Measurements from ENCODE around the gene ATG7.
"Not testable (repeated sequence)": the region's sequence is repeated elsewhere in the genome, so short reads cannot be mapped to it uniquely, and the experiment has no call there.

The ATG7 gene

GRCh38 chr3:11455956-11456355 is 183.8 kb downstream of the ATG7 start:
- Histone ChIP-seq H3K4me3 (IDR thresholded peaks at IDR 0.05; ENCODE audit: insufficient read depth, low read depth, low read length) (no peak overlapping the region), H2AFZ (ENCODE audit: low read depth) (no peak overlapping the region), H3K79me2 (ENCODE audit: insufficient read depth, low read depth) (no peaks in the 10 kb centered on the region), H4K20me1 (ENCODE audit: insufficient read depth) (no peaks in the 10 kb centered on the region), H3K9ac (no peak overlapping the region), H3K27ac (no peak overlapping the region), H3K36me3 (ENCODE audit: insufficient read depth) (no peaks in the 10 kb centered on the region), H3K27me3 (ENCODE audit: insufficient read depth, low read depth) (no peaks in the 10 kb centered on the region), H3K4me1 (ENCODE audit: low read depth, poor library complexity, severe bottlenecking) (no peaks in the 10 kb centered on the region), H3K4me2 (no peak overlapping the region)
- TF ChIP-seq CTCF (conservative IDR thresholded peaks at IDR 0.05; ENCODE audit: low read depth, low read length) = no peak

GRCh38 chr3:11457135-11457534 is 184.9 kb downstream of the ATG7 start:
- Histone ChIP-seq H4K20me1 (ENCODE audit: insufficient read depth) (no peaks in the 10 kb centered on the region), H3K4me3 (IDR thresholded peaks at IDR 0.05; ENCODE audit: insufficient read depth, low read depth, low read length) (no peak overlapping the region), H3K27ac (no peak overlapping the region), H3K9ac (no peak overlapping the region), H3K27me3 (ENCODE audit: insufficient read depth, low read depth) (no peaks in the 10 kb centered on the region), H2AFZ (ENCODE audit: low read depth) (no peak overlapping the region), H3K4me2 (no peak overlapping the region), H3K36me3 (ENCODE audit: insufficient read depth) (no peaks in the 10 kb centered on the region), H3K4me1 (ENCODE audit: low read depth, poor library complexity, severe bottlenecking) (no peaks in the 10 kb centered on the region), H3K79me2 (ENCODE audit: insufficient read depth, low read depth) (no peaks in the 10 kb centered on the region)
- TF ChIP-seq CTCF (conservative IDR thresholded peaks at IDR 0.05; ENCODE audit: low read depth, low read length) = no peak

GRCh38 chr3:11459186-11459824 is 187.1 kb downstream of the ATG7 start:
- no peak overlapping the region for H3K4me2 ChIP-seq
- H3K27ac ChIP-seq = no peak overlapping the region
- H3K4me3 ChIP-seq (IDR thresholded peaks at IDR 0.05; ENCODE audit: insufficient read depth, low read depth, low read length) = no peak overlapping the region
- H3K4me1 ChIP-seq (ENCODE audit: low read depth, poor library complexity, severe bottlenecking) = no peaks in the 10 kb centered on the region
- H3K79me2 ChIP-seq (ENCODE audit: insufficient read depth, low read depth) = no peaks in the 10 kb centered on the region
- no peaks in the 10 kb centered on the region for H4K20me1 ChIP-seq (ENCODE audit: insufficient read depth)
- no peaks in the 10 kb centered on the region for H3K27me3 ChIP-seq (ENCODE audit: insufficient read depth, low read depth)
- no peak for TF ChIP-seq CTCF (conservative IDR thresholded peaks at IDR 0.05; ENCODE audit: low read depth, low read length)
- H3K36me3 ChIP-seq (ENCODE audit: insufficient read depth) = no peaks in the 10 kb centered on the region
- no peak overlapping the region for H3K9ac ChIP-seq
- no peak overlapping the region for H2AFZ ChIP-seq (ENCODE audit: low read depth)

GRCh38 chr3:11461226-11461625 is 189.0 kb downstream of the ATG7 start:
- H3K27me3 ChIP-seq (ENCODE audit: insufficient read depth, low read depth) = no peaks in the 10 kb centered on the region
- no peak overlapping the region for H3K9ac ChIP-seq
- H4K20me1 ChIP-seq (ENCODE audit: insufficient read depth) = no peaks in the 10 kb centered on the region
- H3K36me3 ChIP-seq (ENCODE audit: insufficient read depth) = no peaks in the 10 kb centered on the region
- no peak overlapping the region for H3K4me3 ChIP-seq (IDR thresholded peaks at IDR 0.05; ENCODE audit: insufficient read depth, low read depth, low read length)
- H3K4me1 ChIP-seq (ENCODE audit: low read depth, poor library complexity, severe bottlenecking) = no peaks in the 10 kb centered on the region
- no peak for TF ChIP-seq CTCF (conservative IDR thresholded peaks at IDR 0.05; ENCODE audit: low read depth, low read length)
- no peak overlapping the region for H3K4me2 ChIP-seq
- H3K27ac ChIP-seq = no peak overlapping the region
- H3K79me2 ChIP-seq (ENCODE audit: insufficient read depth, low read depth) = no peaks in the 10 kb centered on the region
- H2AFZ ChIP-seq (ENCODE audit: low read depth) = no peak overlapping the region

- H3K4me1 ChIP-seq (ENCODE audit: low read depth, poor library complexity, severe bottlenecking); H3K27me3 ChIP-seq (ENCODE audit: insufficient read depth, low read depth); H2AFZ ChIP-seq (ENCODE audit: low read depth); H3K4me3 ChIP-seq (IDR thresholded peaks at IDR 0.05; ENCODE audit: insufficient read depth, low read depth, low read length); H4K20me1 ChIP-seq (ENCODE audit: insufficient read depth); H3K36me3 ChIP-seq (ENCODE audit: insufficient read depth); H3K4me2 ChIP-seq; H3K79me2 ChIP-seq (ENCODE audit: insufficient read depth, low read depth); H3K27ac ChIP-seq; H3K9ac ChIP-seq: not testable (repeated sequence)
Measured at GRCh38 chr3:11462673-11463072, 190.5 kb downstream of the ATG7 start.
